Cardiac fibroblast (primary cell): ENCODE measurements around the gene UBXN6.

Experiments used
- DNase-seq, 2 donors: peaks; one replicate each; pipeline versions ENCODE4 v3.0.0 to v3.0.0-alpha.2; 2010; ENCODE audit warnings: low read depth in 2 of 2
- H3K4me3 ChIP-seq, 2 donors: replicated peaks in 1 of 2; 1 replicate in 1 of 2; 2 replicates in 1 of 2; pipeline ENCODE4 v1.5.1; 2011; ENCODE audit warnings: low read depth in 2 of 2, low read length in 2 of 2, mild to moderate bottlenecking in 2 of 2, moderate library complexity in 1 of 2
- TF ChIP-seq, protein P1 (sequence below): IDR thresholded peaks from one replicate; pipeline ENCODE4 v1.5.1; 2011; ENCODE audit warnings: low read depth, mild to moderate bottlenecking, low read length, inconsistent platforms

Gene UBXN6

DNA sequence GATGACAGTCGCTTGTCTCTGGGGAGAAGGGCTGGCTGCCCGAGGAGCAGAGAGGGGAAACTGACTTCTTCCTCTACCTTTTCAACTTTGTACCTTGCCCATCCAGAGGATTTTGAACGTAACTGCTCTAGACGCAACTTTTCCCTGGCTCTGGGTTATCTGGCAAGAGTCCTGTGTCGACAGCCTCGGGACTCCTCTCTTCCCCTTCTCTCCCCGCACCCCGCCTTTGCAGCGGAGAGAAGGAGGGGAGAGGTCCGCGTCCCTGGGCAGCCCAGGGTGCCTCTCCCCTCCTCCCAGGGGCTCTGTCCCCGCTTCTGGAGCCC, 57.8 kb downstream of the UBXN6 start:
- DNase-seq, result peak; percentile 26 to 46
- peak overlapping the region; percentile 86 to 94 for H3K4me3 ChIP-seq
- TF ChIP-seq, protein P1, sequence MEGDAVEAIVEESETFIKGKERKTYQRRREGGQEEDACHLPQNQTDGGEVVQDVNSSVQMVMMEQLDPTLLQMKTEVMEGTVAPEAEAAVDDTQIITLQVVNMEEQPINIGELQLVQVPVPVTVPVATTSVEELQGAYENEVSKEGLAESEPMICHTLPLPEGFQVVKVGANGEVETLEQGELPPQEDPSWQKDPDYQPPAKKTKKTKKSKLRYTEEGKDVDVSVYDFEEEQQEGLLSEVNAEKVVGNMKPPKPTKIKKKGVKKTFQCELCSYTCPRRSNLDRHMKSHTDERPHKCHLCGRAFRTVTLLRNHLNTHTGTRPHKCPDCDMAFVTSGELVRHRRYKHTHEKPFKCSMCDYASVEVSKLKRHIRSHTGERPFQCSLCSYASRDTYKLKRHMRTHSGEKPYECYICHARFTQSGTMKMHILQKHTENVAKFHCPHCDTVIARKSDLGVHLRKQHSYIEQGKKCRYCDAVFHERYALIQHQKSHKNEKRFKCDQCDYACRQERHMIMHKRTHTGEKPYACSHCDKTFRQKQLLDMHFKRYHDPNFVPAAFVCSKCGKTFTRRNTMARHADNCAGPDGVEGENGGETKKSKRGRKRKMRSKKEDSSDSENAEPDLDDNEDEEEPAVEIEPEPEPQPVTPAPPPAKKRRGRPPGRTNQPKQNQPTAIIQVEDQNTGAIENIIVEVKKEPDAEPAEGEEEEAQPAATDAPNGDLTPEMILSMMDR, result no peak

- no peak for DNase-seq
- TF ChIP-seq, protein P1, result no peak
- H3K4me3 ChIP-seq, result peak overlapping the region in 1 of 2 donors; percentile 8
Observed at GRCh38 chr19:4396949-4397783, 60.4 kb downstream of the UBXN6 start.
